Ramos (cell line): ENCODE data around the gene SDS.

Experiments used
- in situ Hi-C: fragments of 300-500 bp; cut with MboI; formaldehyde crosslinking; loops from one replicate; pipeline ENCODE4 v1.14.3; 2022; ENCODE audit warnings: low sequenced_read_pairs; ENCODE audit not compliant: unreplicated experiment

The SDS gene

DNA sequence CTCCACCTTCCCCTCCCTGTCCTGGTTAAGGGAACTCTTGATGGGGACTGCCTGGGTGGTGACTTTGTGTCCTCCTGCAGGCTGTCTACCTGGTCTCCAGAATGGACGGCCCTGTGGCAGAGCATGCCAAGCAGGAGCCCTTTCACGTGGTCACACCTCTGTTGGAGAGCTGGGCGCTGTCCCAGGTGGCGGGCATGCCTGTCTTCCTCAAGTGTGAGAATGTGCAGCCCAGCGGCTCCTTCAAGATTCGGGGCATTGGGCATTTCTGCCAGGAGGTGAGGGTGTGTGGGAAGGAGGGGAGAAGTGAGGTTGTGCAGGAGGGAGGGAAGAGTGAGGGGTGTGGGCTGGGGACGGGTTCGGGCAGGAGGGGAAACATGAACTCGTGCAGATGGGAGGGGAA, 24.2 kb upstream of the SDS start:
- in situ Hi-C loops = loop anchor here (10.0 kb wide), 1 partner anchor 113 kb away; no protein-coding TSS in a partner anchor

DNA sequence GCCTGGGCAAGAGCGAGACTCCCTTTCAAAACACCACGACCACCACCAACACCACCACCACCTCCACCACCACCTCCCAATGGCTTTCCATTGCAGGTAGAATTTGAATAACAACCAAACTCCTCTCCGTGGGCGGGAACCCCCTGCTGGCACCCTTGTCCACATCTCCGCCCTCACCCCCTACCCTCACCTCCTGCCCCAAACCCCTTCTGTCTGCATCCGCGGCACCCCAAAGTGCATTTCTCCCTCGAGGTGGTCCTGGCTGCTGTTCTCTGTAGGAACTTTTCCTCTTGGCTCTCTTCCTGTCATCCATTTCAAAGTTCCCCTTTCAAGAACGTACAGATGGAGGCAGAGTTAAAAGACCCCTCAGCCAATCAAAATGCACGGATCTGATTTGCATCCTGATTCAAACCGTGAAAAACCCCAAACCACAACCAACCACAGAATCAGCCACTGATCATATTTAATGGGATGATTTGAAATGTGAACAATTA, 22.3 kb upstream of the SDS start:
- in situ Hi-C loops = loop anchor here (10.0 kb wide), 1 partner anchor 111 kb away; no protein-coding TSS in a partner anchor

DNA sequence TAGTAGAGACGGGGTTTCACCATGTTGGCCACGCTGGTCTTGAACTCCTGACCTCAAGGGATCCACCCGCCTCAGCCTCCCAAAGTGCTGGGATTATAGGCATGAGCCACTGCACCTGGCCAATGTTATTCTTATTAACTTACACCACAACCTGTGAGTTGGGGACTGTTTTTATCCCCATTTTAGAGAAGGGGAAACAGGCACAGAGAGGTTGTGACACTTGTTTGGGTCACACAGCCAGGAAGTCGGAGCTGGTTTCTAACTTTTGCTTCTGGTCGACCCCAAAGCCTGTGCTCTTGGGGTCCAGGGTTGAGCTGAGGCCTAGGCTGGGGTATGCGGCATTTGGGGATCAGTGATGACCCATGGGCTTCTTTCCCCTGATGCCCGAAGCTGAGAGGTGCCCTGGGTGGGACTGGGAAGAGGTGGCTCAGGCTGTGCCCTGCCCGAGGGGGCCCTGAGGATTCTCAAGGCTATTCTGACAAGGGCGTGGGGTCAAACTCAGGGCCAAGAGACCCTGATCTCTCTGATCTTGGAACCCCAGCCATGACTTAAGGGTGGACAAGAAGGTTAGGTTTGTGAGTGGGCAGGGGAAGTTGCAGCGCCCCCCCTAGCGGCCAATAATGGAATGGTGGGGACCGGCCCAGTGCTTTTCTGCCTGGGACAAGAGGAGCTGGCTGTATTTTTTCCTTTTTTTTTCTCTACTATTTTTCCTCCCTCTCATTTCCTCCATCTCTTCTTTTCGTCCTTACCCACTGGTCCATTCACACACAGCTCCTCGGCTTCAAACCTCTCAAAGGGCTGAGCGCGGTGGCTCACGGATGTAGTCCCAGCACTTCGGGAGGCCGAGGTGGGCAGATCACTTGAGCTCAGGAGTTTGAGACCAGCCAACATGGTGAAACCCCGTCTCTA, 21.5 kb upstream of the SDS start:
- in situ Hi-C loops = loop anchor here (10.0 kb wide), 1 partner anchor 110 kb away; no protein-coding TSS in a partner anchor

DNA sequence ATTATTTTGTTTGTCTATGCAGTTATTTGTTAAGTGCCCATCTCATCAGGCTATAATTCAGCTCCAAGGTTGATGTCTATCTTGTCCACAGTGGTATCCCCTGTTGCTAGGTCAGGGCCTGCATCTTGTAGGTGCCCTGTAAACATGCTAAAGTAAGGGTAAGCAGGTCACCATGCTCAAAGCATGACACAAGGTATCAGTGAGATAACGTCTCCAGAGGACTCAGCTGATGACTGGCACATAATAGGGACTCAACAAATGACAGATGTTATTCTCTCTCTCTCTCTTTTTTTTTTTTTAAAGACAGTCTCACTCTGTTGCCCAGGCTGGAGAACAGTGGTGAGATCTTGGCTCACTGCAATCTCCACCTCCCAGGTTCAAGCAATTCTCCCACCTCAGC, 20.8 kb upstream of the SDS start:
- in situ Hi-C loops = loop anchor here (10.0 kb wide), 1 partner anchor 110 kb away; no protein-coding TSS in a partner anchor

DNA sequence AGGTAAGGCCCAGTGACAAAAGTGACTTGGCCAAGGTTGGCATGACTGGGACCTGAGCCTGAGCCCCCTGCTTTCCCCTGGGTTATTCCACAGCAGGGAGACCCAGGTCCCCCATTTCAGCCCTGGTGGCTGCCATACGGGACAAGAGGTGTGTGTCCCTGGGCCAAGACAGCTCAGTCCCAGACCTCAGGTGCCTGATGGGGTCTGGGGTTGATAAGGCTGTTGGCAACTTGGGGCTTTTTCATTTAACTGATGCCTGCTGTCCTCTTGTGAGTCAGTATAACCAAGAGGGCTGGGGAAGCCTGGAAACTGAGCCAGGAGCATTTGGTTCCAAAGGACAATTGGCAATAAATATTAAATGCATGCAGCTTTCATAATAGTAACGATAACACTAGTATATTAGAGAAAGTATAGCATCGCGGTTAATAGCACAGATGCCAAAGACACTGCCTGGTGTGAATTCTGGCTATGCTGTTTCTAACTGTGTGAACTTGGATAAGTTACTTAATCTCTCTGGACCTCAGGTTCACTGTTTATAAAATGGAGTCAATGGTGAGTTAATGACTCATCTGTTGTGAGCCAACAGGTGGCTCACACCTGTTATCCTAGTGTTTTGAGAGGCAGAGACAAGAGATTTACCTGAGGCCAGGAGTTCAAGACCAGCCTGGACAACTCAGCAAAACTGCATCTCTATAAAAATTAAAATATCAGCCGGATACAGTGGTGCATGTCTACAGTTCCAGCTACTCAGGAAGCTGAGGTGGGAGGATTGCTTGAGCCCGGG, 19.4 kb upstream of the SDS start:
- in situ Hi-C loops = loop anchor here (10.0 kb wide), 1 partner anchor 108 kb away; no protein-coding TSS in a partner anchor

DNA sequence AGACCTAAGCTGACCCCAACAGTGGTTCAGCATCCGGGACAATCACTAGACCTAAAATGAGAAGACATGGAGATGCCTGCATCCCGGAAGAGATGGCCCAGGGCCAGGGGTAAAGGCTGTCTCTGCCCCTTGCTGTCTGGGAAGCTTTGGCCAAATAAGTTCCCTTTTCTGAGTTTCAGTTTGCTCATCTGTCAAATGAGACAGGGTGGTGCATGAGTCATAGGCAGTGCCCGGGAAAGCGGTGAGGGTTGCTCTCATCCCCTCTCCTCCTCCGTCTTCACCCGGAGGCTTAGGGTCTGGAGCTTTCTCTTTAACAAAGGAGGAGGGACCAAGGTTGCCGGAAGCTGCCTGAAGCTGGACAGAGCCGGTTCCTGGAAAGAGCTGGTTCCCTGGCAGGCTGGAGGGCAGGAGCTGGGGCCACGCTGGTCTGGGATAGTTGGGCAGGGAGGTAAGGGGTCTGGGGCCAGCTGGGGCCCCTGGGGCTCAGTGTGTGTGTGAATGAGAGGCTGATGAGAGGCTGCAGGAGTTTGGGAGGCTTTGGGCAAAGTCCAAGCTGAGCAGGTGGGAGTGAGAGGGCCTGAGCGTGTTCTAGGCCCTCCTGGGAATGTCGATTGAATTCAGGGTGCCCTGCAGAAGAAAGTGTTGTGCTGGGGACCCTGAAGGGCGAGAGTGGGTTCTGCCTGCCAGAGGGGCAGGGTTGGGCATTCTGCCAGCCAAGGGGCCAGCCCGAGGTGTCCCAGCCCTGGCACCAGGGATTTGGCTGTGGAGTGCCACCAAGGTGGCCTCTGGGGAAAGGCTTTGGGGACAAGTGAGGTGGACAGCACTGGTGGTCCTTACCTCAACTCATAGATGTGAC, 18.6 kb upstream of the SDS start, which contains the start of gene SDSL:
TSS of gene SDSL (plus strand) at position 351 of the 856 bp plus-strand sequence. CDS start 5,603 bp downstream, outside the sequence.
- in situ Hi-C loops = loop anchor here (10.0 kb wide), 1 partner anchor 107 kb away; no protein-coding TSS in a partner anchor

DNA sequence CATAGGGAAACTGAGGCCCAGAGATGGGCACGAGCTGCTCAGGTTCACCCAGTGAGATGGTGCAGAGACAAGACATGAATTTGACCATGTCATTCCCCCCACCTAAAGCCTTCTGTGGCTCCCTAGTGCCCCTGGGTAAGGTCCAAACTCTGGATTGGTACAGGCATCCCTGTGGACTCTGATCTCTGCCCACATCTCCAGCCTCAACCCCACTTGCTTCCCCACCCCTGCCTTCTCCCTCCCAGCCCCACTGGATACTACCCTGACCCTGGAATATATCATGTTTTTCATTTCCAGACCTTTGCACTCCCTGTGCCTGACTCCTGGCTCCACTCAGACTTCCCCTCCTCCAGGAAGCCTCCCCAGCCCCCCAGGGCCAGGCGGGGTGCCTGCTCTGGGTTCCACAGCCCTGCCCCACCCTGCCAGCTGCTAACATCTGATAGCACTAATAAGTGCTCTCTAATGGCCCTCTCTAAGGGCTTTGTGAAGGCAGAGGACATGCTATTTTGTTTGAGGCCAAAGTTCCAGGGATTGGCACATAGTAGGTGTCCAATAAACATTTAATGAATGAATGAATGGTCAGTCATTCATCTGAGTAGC, 17.4 kb upstream of the SDS start:
- in situ Hi-C loops = loop anchor here (10.0 kb wide), 1 partner anchor 106 kb away; no protein-coding TSS in a partner anchor

DNA sequence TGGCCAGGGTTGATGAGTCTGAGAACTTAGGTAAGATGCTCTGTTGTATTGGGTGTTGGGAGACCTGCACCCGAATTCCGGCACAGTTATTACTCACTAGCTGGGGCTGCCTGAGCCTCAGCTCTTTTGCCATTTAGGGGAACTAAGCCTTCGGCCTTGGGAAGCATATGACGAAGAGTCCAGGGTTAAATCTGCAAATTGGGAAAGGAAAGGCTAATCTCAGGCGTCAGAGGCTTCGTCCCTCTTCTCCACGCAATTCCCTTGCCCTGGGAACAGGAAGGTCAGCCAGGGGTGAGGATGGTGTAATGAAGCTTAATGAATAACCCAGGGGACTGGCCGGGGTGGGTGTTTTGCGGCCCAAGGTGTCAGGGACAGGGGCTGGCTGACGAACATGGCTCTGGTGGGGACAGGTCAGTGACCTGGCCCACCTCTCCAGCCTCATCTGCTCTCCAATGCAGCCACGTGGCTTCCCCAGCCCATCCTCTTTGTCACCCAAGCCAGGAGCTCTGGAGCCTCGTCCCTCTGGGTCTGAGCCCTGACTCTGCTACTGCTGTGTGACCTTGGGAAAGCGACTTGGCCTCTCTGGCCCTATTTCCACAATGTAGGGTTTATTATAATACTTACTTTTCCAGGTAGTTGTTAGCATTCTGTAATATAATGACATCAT, 14.7 kb upstream of the SDS start:
- in situ Hi-C loops = no loop called here

DNA sequence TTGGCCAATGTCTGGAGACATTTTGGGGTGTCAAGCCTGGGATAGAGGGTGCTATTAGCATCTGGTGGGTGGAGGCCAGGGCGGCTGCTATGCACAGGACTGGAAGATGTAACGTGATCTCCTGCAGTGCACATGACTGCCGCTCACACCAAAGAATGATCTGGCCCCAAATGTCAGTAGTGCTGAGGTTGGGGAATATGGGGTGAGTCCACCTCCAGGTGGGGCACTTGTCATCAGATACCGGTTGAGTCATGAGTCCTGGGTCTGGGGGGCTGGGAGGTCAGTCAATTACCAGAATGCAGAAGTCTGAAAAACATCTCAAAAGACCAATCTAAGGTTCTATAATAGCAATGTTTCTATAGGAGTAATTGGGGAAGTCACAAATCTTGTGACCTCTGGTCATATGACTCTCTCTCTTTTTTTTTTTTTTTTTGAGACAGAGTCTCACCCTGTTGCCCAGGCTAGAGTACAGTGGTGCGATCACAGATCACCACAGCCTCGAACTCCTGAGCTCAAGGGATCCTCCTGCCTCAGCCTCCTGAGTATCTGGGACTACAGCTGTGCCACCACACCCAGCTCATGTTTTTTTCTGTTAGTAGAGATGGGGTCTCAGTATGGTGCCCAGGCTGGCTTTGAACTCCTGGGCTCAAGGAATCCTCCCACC, 12.5 kb upstream of the SDS start:
- in situ Hi-C loops = no loop called here

DNA sequence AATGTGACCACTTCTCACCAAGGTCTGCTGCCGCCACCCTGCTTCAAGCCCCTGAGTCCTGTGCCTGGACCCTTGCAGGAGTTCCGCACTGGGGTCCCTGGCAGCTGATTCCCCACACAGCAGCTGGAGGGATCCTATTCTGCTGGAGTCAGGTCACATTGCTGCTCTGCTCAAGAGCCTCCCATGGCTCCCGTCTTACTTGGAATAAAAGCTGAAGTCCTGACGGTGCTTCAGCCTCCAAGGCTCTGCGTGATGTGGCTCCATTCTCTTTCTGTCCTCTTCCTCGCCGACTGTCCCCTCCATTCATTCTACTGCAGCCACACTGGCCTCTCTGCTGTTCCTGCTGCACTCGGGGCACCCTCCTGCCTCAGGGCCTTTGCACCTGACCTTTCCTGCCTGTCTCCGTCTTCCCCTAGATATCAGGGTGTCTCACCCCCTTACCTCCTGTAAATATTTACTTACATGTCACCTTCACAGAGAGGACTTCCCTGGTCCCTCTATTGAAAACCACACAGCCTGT, 10.9 kb upstream of the SDS start:
- in situ Hi-C loops = no loop called here

DNA sequence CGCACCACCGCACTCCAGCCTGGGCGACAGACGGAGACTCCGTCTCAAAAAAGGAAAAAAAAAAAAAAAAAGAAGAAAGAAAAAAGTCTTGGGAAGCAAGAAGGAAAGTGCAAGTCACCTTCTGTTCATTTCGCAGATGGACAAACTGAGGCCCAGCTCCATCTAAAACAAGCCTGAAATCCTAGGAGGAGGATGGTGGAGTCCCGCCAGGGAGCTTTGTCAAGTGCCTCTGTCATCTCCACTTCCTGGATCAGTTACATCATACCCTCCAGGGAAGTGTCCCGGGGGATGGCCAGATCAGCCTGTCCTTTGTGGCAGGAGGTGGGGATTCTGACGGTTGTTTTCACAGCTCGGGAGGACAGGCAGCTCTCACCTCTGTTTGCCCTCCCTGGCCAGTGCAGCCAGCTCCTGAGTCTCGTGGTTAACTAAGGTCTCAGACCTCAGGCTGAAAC, 9.8 kb upstream of the SDS start:
- in situ Hi-C loops = no loop called here

DNA sequence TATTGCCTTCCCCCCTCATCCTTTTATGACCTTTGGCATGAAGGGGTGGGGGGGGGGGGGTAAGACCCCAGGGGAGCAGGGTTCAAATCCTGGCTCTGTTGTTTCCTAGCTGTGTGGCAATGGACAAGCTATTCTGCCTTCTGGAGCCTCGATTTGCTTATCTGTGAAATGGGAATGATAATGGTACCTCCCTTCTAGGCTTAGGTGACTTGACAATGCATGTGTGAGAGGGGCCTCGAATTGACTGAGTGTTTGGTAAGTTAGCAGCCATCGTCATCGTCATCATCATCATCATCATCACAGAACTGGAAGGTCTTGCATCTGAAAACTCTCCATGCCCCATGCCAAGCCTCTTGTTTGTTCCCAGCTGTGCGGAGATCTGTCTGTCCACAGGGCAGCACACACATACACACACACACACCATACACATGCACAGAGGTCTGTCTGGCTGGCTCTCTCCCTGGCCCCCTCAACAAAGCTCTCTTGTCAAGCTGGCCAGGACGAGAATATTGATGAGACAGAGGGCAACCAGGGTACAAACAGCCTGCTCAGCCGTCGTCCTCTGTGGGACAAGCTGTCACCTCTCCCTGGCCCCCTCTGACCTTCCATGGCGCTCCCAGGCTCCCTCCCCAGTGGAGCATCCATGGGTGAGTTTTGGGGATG, 5.9 kb upstream of the SDS start:
- in situ Hi-C loops = no loop called here

DNA sequence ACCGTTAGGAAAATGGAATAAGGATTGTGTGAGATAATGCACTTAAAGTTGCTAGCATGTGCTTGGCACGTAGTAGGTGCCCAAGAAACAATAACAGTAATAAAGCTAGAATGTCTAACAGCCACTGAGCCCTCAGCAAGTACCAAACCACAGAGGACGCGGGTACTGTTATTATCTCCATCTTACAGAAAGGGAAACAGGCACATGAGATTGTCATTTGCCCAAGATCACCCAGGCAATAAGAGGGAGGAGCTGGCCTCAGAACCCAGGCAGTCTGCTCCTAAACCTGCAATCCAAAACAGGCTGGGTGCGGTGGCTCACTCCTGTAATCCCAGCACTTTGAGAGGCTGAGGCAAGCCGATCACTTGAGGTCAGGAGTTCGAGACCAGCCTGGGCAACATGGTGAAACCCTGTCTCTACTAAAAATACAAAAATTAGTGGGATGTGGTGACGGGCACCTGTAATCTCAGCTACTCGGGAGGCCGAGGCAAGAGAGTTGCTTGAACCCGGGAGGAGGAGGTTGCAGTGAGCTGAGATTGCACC, 5.1 kb upstream of the SDS start:
- in situ Hi-C loops = no loop called here

DNA sequence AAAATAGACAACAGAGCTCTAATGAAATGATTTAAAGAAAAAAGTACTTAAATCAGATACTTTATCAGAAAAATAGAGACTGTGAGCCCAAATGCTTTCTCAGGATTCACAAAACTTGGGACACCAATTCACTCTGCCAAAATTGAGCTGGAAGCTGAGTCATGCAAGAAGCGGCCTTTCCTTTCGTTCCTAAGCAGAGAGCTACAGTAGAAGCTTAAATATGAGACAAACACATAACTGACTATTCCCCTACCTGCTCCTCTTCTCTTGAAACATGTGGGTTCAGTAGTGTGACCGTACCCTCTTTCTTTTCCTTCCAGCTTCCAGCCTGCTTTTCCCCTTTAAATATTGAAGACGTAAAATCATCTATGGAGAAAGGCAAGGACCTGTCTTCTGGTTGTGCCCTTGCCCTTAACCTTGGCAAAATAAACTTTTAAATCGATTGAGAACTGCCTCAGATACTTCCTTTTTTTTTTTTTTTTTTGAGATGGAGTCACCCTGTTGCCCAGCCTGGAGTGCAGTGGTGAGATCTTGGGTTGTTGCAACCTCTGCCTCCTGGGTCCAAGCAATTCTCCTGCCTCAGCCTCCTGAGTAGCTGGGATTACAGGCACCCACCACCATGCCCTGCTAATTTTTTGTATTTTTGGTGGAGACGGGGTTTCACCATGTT, 4.4 kb upstream of the SDS start:
- in situ Hi-C loops = no loop called here

DNA sequence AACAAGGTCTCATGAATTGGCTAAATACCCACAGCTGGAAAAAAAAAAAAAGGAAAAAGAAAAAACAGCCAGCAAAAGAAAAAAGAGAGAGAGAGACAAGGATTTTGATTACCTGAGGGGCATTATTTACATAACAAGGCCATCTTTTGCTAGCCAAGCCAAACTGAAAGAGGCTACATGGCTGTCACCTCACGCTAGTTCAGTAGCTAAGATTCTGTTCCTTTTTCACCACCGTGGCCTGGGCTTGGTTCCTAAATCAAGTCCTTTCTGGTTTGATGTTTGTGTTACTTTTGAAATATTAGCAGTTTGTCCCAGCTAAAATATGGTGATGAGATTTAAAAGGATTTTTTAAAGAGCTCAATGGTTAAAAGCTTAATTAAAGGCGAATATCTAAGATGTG, 2.0 kb upstream of the SDS start:
- in situ Hi-C loops = no loop called here

DNA sequence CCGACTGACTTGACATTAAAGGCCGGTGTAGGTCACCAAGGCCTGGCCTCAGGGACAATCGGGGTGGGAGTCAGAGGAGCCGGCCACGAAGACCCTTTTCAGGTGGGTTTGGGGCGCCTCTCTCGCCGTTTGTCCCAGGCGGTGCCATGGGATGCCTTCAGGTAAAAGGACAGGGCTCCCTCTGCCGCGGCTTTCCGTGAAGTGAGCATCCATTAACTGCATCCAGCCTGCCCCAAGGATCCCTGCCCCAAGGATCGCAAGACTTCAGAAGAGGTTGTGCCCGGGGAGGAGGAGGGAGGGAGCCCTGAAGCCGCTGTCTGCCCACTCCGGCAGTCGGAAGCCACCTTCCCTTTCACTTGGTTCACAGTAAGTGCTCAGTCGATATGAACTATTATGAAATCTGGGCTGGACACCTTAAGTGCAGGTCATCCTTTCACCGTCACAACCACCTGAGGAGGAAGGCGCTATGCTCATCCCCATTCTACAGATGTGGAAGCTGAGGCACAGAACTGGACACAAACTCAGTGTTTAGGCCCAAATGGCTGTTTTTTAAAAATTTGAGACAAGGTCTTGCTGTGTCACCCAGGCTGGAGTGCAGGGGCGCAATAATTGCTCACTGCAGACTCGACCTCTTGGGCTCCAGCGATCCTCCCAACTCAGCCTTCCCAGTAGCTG, 964 bp downstream of the SDS start:
- in situ Hi-C loops = no loop called here
